Inferior parietal cortex (tissue), 1 donor: Measurements from ENCODE around the gene RASAL3.
"Not testable (repeated sequence)": the region's sequence is repeated elsewhere in the genome, so short reads cannot be mapped to it uniquely, and the experiment has no call there.

Experiments
- DNase-seq: peaks from one replicate; pipeline ENCODE4 v3.0.0-alpha.2; 2016; ENCODE audit errors: extremely low spot score

RASAL3 gene

DNA sequence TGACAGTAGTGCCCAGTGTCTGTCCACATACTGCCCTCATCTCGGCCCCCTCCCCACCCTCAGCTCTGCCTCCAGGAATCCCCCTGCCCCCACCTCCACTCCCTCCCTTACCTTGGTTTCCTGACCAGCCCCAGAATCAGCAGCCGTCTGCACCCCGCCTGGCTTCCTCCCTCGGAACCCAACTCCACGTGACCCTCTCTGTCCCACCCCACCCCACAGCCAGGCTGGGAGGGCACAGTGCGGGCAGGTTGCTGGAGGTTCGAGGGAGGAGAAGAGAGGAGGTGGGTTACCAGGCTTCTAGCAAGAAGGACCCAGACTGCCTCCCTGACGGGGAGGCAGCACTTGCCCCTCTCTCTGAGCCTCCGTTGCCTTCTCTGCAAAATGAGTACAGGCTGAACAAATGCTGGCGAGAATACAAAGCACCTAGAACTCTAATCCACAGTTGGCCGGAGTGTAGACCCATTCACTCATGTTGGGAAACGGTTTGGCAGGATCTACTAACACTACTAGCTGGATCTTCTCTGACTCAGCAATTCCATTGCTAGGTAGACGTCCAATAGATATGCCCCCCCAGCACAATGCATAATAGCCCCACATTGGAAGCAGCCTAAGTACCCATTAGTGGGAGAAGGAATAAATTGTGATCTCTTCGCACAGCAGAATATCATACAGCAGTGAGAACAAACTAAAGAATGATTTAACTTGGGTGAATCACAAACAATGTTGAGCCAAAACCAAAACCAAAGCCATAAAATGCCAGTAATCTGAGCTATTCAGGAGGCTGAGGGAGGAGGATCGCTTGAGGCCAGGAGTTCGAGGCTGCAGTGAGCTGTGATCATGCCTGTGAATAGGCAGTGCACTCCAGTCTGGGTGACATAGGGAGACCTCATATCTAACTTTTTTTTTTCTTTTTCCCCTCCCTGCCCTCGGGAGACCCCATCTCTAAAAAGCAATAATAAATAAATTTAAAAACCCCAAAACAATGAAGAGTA lies at the start of gene RASAL3:
TSS of gene RASAL3 (minus strand) at position 151 of the 992 bp plus-strand sequence. CDS start 186 bp downstream, outside the sequence.
- DNase-seq = no peak

DNA sequence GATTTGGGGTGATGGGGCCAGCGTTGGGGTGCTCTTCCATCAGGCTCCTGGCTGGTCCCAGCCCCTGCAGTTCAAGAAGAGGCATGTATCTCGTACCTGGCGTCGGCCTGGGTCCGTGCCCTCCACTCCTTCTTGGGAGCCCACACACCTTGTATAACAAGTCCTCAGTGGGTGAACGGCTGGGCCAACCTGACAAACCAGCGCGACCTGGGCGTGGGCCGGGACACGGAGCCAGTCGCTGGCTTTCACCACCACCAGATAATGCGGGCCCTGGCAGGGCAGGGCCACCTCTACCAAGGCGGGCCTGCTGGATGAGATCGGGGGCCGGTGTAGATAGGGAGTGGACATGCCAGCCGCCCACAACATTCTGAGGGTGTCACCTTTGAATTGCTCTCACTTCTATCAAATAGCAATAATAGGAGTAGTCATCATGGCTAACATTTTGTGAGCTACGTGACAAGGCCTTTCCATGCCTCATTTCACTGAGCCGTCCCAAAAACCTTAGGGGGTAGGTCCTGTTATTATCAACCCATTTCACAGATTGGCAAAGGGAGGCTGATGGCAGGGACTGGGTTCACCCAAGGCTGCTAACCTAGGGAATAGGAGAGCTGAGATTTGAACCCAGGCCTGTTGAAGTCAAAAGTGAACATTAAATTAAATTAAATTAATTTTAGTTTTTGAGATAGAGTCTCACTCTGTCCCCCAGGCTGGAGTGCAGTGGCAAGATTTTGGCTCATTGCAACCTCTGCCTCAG lies 47.5 kb upstream of the RASAL3 start:
- no peak for DNase-seq

DNA sequence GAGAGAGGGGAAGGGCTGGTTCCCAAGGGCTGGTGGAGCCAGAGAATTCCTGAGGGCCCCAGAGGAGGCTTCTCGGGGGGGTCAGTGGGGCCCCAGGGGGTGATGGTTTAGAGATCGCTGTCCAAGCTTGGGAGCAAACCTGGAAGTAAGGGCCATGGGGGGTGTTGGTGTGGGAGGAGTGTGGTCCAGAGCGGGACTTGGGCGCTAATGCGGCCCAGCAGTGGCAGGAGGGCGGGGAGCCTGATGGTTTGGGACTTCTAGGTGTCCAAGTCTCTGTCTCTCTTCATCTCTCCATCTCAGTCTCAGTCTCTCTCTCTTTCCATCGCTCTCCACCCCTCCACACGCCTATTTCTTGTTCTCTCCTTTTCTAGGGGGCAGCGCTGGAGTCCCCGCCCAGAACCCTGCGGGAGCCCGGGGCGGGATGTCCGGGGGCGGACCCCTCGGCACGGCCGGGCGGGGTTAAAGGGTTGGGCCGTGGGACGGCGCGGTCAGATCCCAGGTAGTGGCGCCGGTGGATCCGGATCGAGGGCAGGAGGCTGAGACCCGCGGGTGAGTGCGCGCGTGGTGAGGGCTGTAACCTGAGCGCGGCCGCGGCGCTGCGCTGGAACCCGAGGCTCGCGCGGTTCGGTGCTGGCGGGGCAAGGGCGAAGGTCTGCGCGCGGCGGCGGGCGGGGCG lies 43.8 kb upstream of the RASAL3 start, which contains the start of gene CYP4F22:
TSS of gene CYP4F22 (plus strand) at position 491 of the 676 bp plus-strand sequence. CDS start 16,812 bp downstream, outside the sequence.
- no peak for DNase-seq

DNA sequence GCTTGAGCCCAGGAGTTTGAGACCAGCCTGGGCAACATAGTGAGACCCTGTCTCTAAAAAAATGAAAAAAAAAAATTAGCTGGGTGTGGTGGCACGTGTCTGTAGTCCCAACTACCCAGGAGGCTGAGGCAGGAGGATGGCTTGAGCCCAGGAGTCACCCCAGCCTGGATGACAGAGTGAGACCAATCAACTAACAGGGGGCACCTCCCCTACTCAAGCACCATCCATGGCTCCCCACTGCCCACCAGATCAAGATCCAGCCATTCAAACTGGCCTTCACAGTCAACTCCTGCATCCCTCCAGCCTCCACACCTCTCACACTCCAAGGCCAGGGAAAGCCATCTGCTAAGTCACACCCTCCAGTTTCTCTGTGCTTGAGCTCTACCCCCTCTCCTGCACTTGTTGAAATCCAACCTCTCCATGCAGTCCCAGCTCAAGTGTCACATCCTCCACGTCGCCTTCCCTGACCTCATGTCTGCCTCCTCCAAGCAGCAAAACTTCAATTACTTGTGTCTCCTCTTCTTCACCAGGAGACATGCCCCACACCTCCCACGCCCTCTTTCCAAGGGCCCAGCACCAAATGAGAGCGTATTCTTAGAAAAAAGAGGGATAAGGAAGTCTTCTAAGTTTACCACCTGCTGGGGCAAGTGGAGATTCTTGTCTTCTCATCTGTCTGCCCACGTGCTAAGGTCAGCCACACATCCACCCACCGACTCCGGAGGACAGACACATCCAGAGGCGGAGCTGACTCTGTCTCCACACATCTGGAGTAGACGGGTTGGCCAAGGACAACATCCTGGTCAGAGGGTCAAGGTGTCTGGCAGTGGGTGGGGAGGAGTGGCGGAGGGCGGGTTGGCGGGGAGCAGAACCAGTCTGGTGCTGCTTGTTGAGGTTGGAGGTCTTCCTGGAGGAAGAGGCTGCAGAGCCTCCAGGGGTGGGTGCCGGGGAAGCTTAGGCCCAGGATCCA lies 43.0 kb upstream of the RASAL3 start:
- DNase-seq = no peak

DNA sequence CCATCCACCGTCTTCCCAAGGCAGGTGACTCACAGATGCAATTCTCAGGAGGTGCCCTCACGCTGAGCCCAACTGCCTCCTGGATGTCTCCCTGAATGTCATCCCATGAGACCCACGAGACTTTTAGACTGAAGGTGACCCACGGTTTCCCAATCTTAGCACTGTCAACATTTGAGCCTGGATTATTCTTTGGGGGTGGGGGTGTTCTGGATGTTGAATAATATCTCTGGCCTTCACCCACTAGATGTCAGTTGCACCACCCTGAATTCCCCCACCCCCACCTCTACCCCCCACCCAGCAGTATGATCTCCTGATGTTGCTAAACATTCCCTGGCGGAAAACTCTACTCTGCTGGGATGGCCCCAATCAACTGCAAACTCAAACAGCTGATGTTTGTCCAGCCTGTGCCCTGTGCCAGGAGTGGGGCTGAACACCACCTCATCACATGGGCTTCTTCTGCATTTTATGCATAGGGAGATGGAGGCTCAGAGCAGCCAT lies 41.8 kb upstream of the RASAL3 start:
- DNase-seq = no peak

DNA sequence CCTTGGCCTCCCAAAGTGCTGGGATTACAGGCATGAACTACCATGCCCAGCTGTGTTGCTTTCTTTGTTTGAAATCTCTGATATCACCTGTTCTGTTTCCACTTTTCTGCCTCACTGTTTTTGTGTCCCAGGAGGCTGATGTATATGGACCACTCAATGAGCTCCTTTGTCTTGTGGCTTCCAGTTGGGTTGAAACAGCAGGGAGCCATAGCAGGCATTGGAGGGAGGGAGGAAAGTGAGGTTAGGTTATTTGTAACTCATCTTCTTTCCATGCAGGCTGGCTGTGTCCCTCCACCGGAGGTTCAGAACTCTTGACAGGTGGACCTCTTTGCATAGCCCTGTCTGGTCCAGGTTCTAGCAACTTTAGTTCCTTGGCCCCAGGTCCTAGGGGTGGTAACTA lies 37.9 kb upstream of the RASAL3 start:
- no peak for DNase-seq

DNA sequence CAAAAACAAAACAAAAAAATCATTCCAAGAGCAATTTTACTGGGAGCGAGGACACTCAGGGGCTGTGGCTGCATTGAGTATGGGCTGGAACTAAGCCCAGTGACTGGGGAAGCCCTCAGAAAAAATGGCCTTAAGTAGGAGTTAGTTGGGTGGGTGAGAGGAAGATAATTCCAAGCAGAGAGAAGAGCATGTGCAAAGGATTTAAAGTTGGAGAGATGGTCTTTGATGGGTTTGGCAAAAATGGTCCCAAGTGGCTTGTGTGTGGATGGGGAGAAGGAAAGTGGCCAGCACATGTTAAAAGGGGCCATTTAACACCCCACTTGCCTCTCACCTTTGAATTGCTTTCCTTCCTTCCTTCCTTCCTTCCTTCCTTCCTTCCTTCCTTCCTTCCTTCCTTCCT lies 37.3 kb upstream of the RASAL3 start:
- no peak for DNase-seq

DNA sequence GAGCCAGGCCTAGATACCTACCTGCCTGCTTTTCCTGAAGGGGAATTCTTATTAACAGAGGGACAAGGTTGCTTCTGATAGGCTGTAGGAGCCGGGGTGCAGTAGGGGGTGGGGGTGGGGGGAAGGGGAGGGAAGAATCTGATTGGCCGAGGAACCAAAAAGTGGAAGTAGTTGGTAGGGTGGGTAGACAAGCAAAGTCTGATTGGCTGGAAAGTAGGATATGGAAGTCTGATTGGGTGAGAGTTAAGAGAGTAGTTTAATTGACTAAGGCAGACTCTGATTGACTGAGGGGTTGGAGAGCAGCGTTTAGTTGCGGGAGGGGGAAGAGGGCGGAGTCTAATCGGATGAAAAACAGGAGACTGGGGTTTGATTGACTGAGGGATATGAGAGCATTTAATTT lies 34.6 kb upstream of the RASAL3 start:
- DNase-seq = no peak

DNA sequence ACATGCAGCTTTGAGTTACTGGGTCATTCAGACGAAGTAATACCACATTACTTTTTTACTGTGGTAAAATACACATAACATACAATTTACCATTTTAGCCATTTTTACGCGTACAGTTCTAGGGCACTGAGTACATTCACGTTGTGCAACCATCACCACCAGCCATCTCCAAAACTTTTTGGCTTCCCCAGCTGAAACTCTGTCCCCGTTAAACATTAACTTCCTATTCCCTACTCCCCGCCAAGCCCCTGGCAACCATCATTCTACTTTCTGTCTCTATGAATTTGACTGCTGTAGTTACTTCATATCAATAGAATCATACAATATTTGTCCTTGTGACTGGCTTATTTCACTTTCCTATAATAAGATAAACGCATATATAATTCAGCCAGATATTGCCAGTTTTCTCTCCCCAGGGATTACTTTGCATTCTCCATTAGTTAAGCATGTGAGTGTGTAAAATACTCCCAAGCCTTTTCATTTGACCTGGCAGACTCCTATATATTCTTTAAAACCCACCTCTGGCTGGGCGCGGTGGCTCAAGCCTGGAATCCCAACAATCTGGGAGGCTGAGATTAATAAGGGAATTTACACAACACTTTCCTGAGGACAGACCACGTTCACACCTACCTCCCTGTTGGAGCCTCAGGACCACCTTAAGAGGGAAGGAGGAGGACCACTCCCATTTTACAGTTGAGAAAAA lies 34.0 kb upstream of the RASAL3 start:
- DNase-seq = no peak

DNA sequence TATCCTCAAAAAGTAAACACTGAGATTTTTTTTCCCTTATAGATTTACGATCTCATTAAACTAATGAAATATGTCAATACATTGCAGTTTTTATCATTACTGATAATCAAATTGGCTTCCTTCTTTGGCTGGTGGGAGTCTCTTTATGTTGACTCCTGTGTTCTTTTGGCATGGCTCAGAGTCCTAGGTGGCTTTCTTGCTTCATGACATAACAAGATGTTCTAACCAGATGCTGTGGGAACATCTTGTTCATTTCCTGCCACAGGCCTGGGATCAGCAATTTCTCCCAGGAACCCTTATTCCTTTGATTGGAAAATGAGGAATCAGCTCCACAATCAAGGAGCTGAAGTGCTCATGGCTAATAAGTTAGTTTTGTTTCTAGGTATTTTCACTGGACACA lies 30.8 kb upstream of the RASAL3 start:
- no peak for DNase-seq

DNA sequence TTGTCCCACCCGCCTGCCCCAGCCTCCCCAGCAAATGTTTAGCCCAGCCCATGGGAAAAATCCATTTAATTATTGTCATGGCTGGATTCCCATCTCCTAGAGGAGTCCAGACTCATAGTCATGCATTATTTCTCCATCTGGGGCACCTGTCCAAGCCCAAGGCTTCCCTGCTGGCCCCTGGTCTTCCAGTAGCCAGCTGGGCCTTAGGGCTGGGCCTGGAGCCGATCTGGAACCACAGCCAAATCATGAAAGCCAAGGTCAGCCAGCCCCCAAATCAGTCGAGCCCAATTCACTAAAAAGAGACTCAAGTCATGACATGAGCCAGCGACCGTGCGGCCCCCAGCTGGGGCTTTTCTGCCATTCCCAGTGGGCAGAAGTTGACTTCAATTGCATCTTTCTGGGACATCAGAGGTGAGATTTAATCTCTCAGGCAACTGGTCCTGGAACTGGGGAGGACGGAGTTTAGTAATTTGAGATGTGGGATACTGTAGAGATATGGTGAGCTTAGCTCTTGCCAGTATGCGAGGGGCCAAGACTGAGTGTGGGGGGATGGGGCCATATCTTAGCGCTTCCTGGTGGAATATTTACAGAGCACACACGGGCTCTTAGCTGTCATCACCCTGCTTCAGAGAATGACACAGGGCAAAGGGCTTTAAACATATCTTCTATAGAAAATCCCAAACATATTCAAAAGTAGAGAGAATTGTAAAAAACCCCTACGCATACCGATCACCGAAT lies 24.3 kb upstream of the RASAL3 start:
- DNase-seq = no peak

DNA sequence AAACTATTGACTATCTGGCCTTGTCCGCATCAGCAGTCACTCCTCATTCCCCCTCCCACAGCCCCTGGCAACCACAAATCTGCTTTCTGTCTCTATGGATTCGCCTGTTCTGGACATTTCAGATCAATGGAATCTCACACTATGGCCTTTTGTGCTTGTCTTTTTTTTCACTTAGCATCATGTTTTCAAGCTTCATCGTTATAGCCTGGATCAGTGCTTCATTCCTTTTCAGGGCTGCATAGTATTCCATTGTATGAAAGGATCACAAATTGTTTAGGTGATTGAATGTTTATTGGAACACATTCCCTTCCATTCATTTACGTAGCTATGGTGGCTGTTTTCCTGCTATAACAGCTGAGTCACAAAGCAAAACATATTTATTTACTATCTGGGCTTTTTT lies 22.7 kb upstream of the RASAL3 start:
- DNase-seq = no peak

DNA sequence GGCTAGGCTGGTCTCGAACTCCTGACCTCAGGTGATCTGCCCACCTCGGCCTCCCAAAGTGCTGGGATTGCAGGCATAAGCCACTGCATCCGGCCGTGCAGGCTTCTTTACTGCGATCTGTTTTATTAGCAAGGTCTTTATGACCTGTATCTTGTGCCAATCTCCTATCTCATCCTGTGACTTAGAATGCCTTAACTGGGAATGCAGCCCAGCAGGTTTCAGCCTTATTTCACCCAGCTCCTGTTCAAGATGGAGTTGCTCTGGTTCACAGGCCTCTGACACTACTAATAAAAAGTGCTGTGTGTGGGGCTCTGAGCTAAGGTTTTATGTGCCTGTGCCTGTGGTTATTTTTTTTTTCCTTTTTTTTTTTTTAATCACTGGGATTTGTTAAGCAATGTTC lies 21.4 kb upstream of the RASAL3 start:
- not testable (repeated sequence) for DNase-seq

DNA sequence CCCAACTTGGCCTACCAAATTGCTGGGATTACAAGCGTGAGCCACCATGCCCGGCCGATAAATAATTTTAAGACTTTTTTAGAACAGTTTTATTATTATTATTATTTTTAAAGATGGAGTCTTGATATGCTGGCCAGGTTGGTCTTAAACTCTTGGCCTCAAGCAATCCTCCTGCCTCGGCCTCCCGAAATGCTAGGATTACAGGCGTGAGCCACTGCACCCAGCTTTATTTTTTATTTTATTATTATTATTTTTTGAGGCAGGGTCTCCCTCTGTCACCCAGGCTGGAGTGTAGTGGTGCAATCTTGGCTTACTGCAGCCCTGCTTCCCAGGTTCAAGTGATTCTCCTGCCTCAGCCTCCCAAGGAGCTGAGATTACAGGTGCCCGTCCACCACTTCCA lies 16.7 kb upstream of the RASAL3 start:
- DNase-seq = not testable (repeated sequence)

DNA sequence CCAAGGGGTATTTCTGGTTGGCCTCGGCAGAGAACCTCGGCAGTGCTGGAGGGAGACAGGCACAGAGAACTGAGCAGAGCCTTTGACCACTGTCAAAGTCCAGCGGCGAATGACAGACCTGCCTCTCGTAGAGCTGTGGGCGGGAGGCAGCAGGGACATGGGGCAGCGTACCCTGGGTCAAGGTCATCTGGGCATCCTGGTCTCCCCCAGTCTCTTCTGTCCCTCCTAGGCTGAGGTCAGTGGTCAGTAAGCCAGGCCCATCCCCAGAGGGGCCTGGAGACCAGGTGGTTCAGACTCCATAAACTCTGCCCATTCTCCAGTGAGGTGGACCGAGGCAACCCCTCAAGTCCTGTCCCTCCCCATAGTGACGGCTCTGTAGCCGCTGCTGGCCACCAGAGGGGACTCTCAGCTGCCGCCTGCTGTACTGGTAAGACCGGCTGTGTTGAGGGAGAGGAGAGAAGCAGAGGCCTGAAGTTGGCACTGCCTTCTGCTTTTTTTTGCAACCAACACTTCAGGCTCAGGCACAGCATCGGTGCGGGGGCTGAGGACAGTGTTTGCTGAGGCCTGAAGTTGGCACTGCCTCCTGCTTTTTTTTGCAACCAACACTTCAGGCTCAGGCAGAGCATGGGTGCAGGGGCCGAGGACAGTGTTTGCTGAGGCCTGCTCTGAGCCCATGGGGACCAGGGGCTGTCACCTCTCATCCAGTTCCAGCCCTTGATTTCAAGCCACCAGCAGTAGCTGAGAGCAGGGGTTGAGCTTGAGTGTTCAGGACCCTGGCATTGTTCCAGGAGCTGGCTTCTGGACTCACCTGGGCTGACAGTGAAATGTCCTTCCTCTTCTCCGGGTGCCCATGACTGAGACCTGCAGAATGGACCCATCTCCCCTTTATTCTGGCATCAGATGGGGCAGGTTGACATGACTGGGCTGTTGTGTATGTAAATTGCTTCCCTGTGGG lies 15.3 kb upstream of the RASAL3 start, which contains the start of gene PGLYRP2:
TSS of gene PGLYRP2 (minus strand) at position 111 of the 955 bp plus-strand sequence. CDS start 130 bp downstream, outside the sequence.
- DNase-seq = peak; percentile 40

DNA sequence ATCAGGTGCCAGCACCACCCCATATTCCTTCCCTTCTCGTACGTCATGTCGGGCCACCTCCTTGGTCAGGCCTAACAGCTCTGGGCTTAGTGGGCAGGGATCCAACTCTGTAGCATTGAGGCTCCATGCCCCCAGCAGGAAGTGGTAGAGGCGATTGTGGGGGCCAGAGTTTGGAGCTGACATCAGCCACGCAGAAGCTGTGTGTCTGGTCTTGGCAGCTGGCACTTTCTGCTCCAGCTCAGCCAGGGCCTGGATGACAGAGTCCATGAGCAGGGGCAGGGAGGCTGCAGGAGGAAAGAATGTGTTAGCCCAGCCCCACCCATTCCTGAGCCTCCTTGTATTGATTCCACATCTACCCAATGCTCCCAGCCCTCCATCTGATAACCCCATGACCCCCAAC lies 12.0 kb upstream of the RASAL3 start:
- DNase-seq = no peak

DNA sequence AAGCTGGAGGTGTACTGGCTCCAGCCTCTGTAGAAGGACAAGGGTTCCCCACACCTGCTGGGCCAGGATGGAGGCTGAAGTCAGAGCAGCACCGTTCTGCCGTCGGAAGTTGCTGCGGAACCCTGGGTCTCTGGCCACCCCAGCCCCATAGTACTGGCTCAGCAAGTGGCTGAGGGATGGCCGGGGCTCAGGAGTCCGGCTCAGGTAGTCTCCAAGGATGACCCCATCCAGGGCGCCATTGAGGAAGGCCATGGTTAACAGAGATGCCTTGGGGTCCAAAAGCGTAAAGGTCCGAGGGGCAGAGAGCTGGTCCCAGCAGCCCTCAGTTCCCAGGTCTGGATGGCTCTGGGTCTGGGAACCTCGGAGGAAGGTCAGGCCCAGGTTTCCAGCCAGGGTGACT lies 11.3 kb upstream of the RASAL3 start:
- DNase-seq = no peak

DNA sequence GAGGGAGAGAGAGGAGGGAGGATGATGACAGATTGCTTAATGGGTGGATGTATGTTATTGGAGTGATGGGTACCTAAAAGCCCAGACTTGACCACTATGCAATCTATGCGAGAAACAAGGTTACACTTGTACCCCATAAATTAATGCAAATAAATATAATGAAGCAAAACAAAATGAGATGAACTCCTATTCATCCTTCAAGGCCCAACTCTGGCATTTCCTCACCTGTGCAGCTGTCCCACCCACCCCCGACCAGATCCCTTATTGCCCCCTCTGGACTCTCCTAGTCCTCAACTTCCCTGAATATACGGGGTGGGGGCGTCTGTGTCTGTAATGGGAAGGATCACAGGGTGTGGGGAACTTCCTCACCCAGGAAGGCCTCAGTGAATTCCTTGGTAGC lies 10.8 kb upstream of the RASAL3 start:
- no peak for DNase-seq
